A549 (cell line): ENCODE data around the gene SLC14A1. TPM values are rescaled to one million over a fixed set of nuclear protein-coding genes. Genes with fewer than 3 reads are reported as not detected.
A peak's percentile ranks its signal among the peaks of the same experiment; 100 is the strongest.

Experiments
- ATAC-seq, 2 experiments: fragments of 200-7000 bp in 1 of 2; fragments of >200 bp in 1 of 2; cut with Nextera tagmentation in 1 of 2; cut with Tn5 transposase in 1 of 2; 3 replicates each; pipeline versions ENCODE4 v1.8.0 to v1.9.1; 2018 to 2020; ENCODE audit warnings: mild to moderate bottlenecking in 1 of 2, moderate library complexity in 1 of 2
- CTCF ChIA-PET: fragments of 300-600 bp; sonication (Branson Sonifier 250); formaldehyde crosslinking; extraction: SDS; loops from one replicate; lab custom pipeline; 2021; ENCODE audit warnings: antibody characterized with exemption, inconsistent platforms; lab: Yijun Ruan, JAX
- POLR2A ChIA-PET: fragments of 350-600 bp; formaldehyde crosslinking; extraction: SDS; loops from one replicate; lab custom pipeline; 2021; ENCODE audit warnings: antibody characterized with exemption, inconsistent platforms; lab: Yijun Ruan, JAX
- DNase-seq, 2 experiments: peaks; one replicate each; pipeline versions ENCODE4 v3.0.0 to v3.0.0-alpha.2; 2011 to 2016; ENCODE audit warnings: low read depth in 1 of 2, low spot score in 1 of 2
- FAIRE-seq: peaks from 2 replicates; lab custom pipeline; 2011; peaks lifted over from hg19 to GRCh38; lab: Jason Lieb, UNC
- H3K27ac ChIP-seq, 2 experiments: fragments of >200 bp; sonication (Bioruptor Twin); formaldehyde crosslinking; 3 replicates each; pipeline ENCODE4 v1.5.1; 2016 to 2017
- H3K4me1 ChIP-seq: fragments of >200 bp; sonication (Bioruptor Twin); formaldehyde crosslinking; 3 replicates; pipeline ENCODE4 v1.6.1; 2016
- H3K4me2 ChIP-seq: fragments of >200 bp; sonication (Bioruptor Twin); formaldehyde crosslinking; 3 replicates; pipeline ENCODE4 v1.6.1; 2016
- H3K4me3 ChIP-seq: fragments of >200 bp; sonication (Bioruptor Twin); formaldehyde crosslinking; 3 replicates; pipeline ENCODE4 v1.5.1; 2016
- H3K9me3 ChIP-seq: fragments of >200 bp; sonication (Bioruptor Twin); formaldehyde crosslinking; 3 replicates; pipeline ENCODE4 v1.6.1; 2016
- CBX2 ChIP-seq: fragments of 200-600 bp; sonication (generic); IDR thresholded peaks from 2 replicates; pipeline ENCODE4 v1.6.1; 2016; ENCODE audit warnings: low read depth, mild to moderate bottlenecking, borderline replicate concordance
- CTCF ChIP-seq: fragments of >200 bp; sonication (Bioruptor Twin); formaldehyde crosslinking; IDR thresholded peaks from 3 replicates; pipeline ENCODE4 v1.5.1; 2016
- ELK1 ChIP-seq: fragments of 150-350 bp; IDR thresholded peaks from 2 replicates; pipeline ENCODE4 v1.6.1; 2014; ENCODE audit warnings: low read depth, mild to moderate bottlenecking, low read length
- EP300 ChIP-seq, 2 experiments: fragments of >200 bp; sonication (Bioruptor Twin); formaldehyde crosslinking; IDR thresholded peaks; 2 replicates in 1 of 2; 3 replicates in 1 of 2; pipeline ENCODE4 v1.6.1; 2016 to 2017
- ESRRA ChIP-seq: fragments of 150-350 bp; IDR thresholded peaks from 2 replicates; pipeline ENCODE4 v1.6.1; 2014; ENCODE audit warnings: mild to moderate bottlenecking, low read length, borderline replicate concordance
- KDM5A ChIP-seq: fragments of 200-600 bp; sonication (generic); IDR thresholded peaks from 2 replicates; pipeline ENCODE4 v1.6.1; 2016; ENCODE audit warnings: antibody characterized with exemption, mild to moderate bottlenecking
- MAZ ChIP-seq: fragments of 150-350 bp; IDR thresholded peaks from 2 replicates; pipeline ENCODE4 v1.6.1; 2014; ENCODE audit warnings: antibody characterized with exemption, low read depth, low read length, borderline replicate concordance
- MYC ChIP-seq: IDR thresholded peaks from 2 replicates; pipeline ENCODE4 v1.6.1; 2012; ENCODE audit warnings: mild to moderate bottlenecking, inconsistent platforms, low read length, improper control_type of control experiment, borderline replicate concordance
- NPAS2 ChIP-seq: fragments of 250-450 bp; sonication (Bioruptor Pico); IDR thresholded peaks from 2 replicates; pipeline ENCODE4 v1.8.0; 2022; ENCODE audit warnings: mild to moderate bottlenecking, moderate library complexity, borderline replicate concordance
- PBX3 ChIP-seq: IDR thresholded peaks from 2 replicates; pipeline ENCODE4 v1.6.1; 2012
- POLR2A ChIP-seq: IDR thresholded peaks from 2 replicates; pipeline ENCODE4 v1.6.1; 2012; ENCODE audit warnings: mild to moderate bottlenecking, low read length
- POLR2AphosphoS2 ChIP-seq: conservative IDR thresholded peaks from 2 replicates; pipeline ENCODE4 v1.6.1; 2012; ENCODE audit warnings: low read length, improper control_type of control experiment, inconsistent platforms
- RAD21 ChIP-seq, 2 experiments: fragments of >200 bp in 1 of 2; sonication (Bioruptor Twin) in 1 of 2; formaldehyde crosslinking in 1 of 2; IDR thresholded peaks in 1 of 2; conservative IDR thresholded peaks in 1 of 2; 2 replicates in 1 of 2; 3 replicates in 1 of 2; pipeline ENCODE4 v1.6.1; 2012 to 2018; ENCODE audit warnings: inconsistent platforms in 1 of 2
- REST ChIP-seq: fragments of 200-600 bp; sonication (generic); IDR thresholded peaks from 2 replicates; pipeline ENCODE4 v1.6.1; 2016; ENCODE audit warnings: antibody characterized with exemption, mild to moderate bottlenecking, moderate library complexity
- RFX5 ChIP-seq: fragments of 450-650 bp; IDR thresholded peaks from 2 replicates; pipeline ENCODE4 v1.7.1; 2014; ENCODE audit warnings: antibody characterized with exemption, mild to moderate bottlenecking, moderate library complexity
- SMC3 ChIP-seq: fragments of >200 bp; sonication (Bioruptor Twin); formaldehyde crosslinking; IDR thresholded peaks from 3 replicates; pipeline ENCODE4 v1.6.1; 2018; ENCODE audit warnings: inconsistent platforms
- TP53 ChIP-seq: fragments of 250-450 bp; sonication (Bioruptor Pico); IDR thresholded peaks from 2 replicates; pipeline ENCODE4 v1.5.0; 2021; ENCODE audit warnings: mild to moderate bottlenecking, moderate library complexity
- ZFP36 ChIP-seq: fragments of 450-650 bp; IDR thresholded peaks from 2 replicates; pipeline ENCODE4 v1.6.1; 2014; ENCODE audit warnings: borderline replicate concordance; ENCODE audit not compliant: partially characterized antibody
- WGBS: methylation state at CpG from one replicate; pipeline ENCODE4 v1.1.6; 2017; ENCODE audit errors: missing lambda C conversion rate; 5-methylcytosine and 5-hydroxymethylcytosine counted together
- polyA plus RNA-seq, 4 experiments: library from polyadenylated mRNA; depleted of rRNA in 3 of 4; stranded (reverse); fragments of >200 nt; fragmentation: RNase III in 1 of 4; extraction: RNeasy Plus Mini Kit Qiagen cat#74134 plus additional on column Dnase treatment in 1 of 4; gene quantifications; 2 replicates in 3 of 4; 3 replicates in 1 of 4; pipeline ENCODE4 v1.2.3, GENCODE V29; 2011 to 2017

Gene SLC14A1
- polyA plus RNA-seq, 2 of the 4 experiments (the other 2 are of a cell fraction): 0.23 TPM; not detected in 1

GRCh38 chr18:45722899-45723298 lies 1.1 kb upstream of the SLC14A1 start:
- H3K4me3 ChIP-seq: no peak overlapping the region
- ATAC-seq (peak; percentile 98 to 99), FAIRE-seq (no peak), DNase-seq (peak; percentile 60 to 70)
- no peaks in the 10 kb centered on the region for H3K9me3 ChIP-seq
- ChIA-PET POLR2A (interaction anchor here (1.2 kb wide), 1 partner anchor 52 kb away, joined by 4 read pairs; no protein-coding TSS in a partner anchor), CTCF (interaction anchor here (0.6 to 9.1 kb wide), 41 partner anchors 9 to 286 kb away, joined by 3 to 76 read pairs (median 4); partner anchors contain the start of gene SIGLEC15)
- H3K4me1 ChIP-seq: no peaks in the 10 kb centered on the region
- no peak overlapping the region for H3K4me2 ChIP-seq
- WGBS: 4% methylated on average over 5 of the region's 5 CpGs
- H3K27ac ChIP-seq: no peak overlapping the region
- TF ChIP-seq RAD21 (conservative IDR thresholded peaks at IDR 0.05 in 1 of 2, IDR thresholded peaks at IDR 0.05 in 1 of 2) (peak; percentile 75), MAZ (no peak), CTCF (peak; percentile 55), SMC3 (peak; percentile 69)

- WGBS: 63% methylated on average over 4 of the region's 4 CpGs
- no peak overlapping the region for H3K4me3 ChIP-seq
- DNase-seq (no peak), FAIRE-seq (no peak), ATAC-seq (no peak)
- no peaks in the 10 kb centered on the region for H3K4me1 ChIP-seq
- no peaks in the 10 kb centered on the region for H3K9me3 ChIP-seq
- H3K27ac ChIP-seq: no peak overlapping the region
- ChIA-PET CTCF (interaction anchor here (0.9 to 9.1 kb wide), 9 partner anchors 11 to 155 kb away, joined by 3 to 76 read pairs (median 4); no protein-coding TSS in a partner anchor), POLR2A (no interaction called here)
- TF ChIP-seq CBX2: no peak
- no peak for TF ChIP-seq MYC
- TF ChIP-seq TP53: no peak
- no peak for TF ChIP-seq ELK1
- no peak for TF ChIP-seq MAZ
- no peak for TF ChIP-seq POLR2AphosphoS2
- no peak for TF ChIP-seq EP300 (IDR thresholded peaks at IDR 0.05)
- TF ChIP-seq REST: no peak
- TF ChIP-seq NPAS2 (CRISPR knock-in tag): no peak
- TF ChIP-seq SMC3: no peak
- TF ChIP-seq PBX3: no peak
- no peak for TF ChIP-seq ZFP36
- TF ChIP-seq ESRRA: no peak
- no peak for TF ChIP-seq POLR2A
- TF ChIP-seq RFX5: no peak
- TF ChIP-seq KDM5A: no peak
- H3K4me2 ChIP-seq: no peak overlapping the region
Measured at GRCh38 chr18:45724601-45725000, 620 bp downstream of the SLC14A1 start.
